GM21529 (cell line): Measurements from ENCODE around the gene MITF.

Source experiments
- ATAC-seq: cut with Tn5 transposase; IDR thresholded peaks from one replicate; pipeline ENCODE4 v1.9.1; 2021; ENCODE audit not compliant: unreplicated experiment

The MITF gene

GRCh38 chr3:69753179-69753775 lies 14.0 kb downstream of the MITF start:
- ATAC-seq = no peak

GRCh38 chr3:69755795-69756194 lies 16.5 kb downstream of the MITF start:
- no peak for ATAC-seq

- ATAC-seq = no peak
Observed at GRCh38 chr3:69761896-69762767, 22.9 kb downstream of the MITF start.

GRCh38 chr3:69762768-69763229 lies 23.5 kb downstream of the MITF start:
- ATAC-seq = no peak

- no peak for ATAC-seq
Observed at GRCh38 chr3:69763458-69763857, 24.2 kb downstream of the MITF start.

- ATAC-seq = peak; percentile 46
Observed at GRCh38 chr3:69764121-69764741, 25.0 kb downstream of the MITF start.

- no peak for ATAC-seq
Observed at GRCh38 chr3:69764861-69765260, 25.6 kb downstream of the MITF start.

GRCh38 chr3:69766638-69767037 lies 27.4 kb downstream of the MITF start:
- no peak for ATAC-seq

- no peak for ATAC-seq
Observed at GRCh38 chr3:69767571-69767970, 28.3 kb downstream of the MITF start.

GRCh38 chr3:69768438-69768837 lies 29.2 kb downstream of the MITF start:
- ATAC-seq = no peak

GRCh38 chr3:69770219-69770618 lies 31.0 kb downstream of the MITF start:
- ATAC-seq = no peak

- no peak for ATAC-seq
Observed at GRCh38 chr3:69770976-69771634, 31.8 kb downstream of the MITF start.

GRCh38 chr3:69772152-69772867 lies 33.0 kb downstream of the MITF start:
- ATAC-seq = no peak

- ATAC-seq = no peak
Observed at GRCh38 chr3:69774029-69774428, 34.8 kb downstream of the MITF start.

- no peak for ATAC-seq
Observed at GRCh38 chr3:69775751-69776150, 36.5 kb downstream of the MITF start.

- no peak for ATAC-seq
Observed at GRCh38 chr3:69776289-69776688, 37.0 kb downstream of the MITF start.

GRCh38 chr3:69776920-69777581 lies 37.8 kb downstream of the MITF start:
- no peak for ATAC-seq

GRCh38 chr3:69777582-69777967 lies 38.3 kb downstream of the MITF start:
- ATAC-seq = no peak

GRCh38 chr3:69781593-69781992 lies 42.3 kb downstream of the MITF start:
- ATAC-seq = no peak

- no peak for ATAC-seq
Observed at GRCh38 chr3:69784954-69785514, 45.8 kb downstream of the MITF start.
